ENCODE data around the gene NFKBIB.

- TF ChIP-seq MAZ (IDR thresholded peaks at IDR 0.05; ENCODE audit: borderline replicate concordance, low read depth, low read length) (no peak), CTCF (IDR thresholded peaks at IDR 0.05) (no peak), POLR2A (IDR thresholded peaks at IDR 0.05; ENCODE audit: low read length) (no peak), EP300 (IDR thresholded peaks at IDR 0.05) (no peak), RAD21 (conservative IDR thresholded peaks at IDR 0.05 in 1 of 2, IDR thresholded peaks at IDR 0.05 in 1 of 2) (no peak), CBX8 (IDR thresholded peaks at IDR 0.05) (no peak), REST (IDR thresholded peaks at IDR 0.05) (no peak), HEYL (CRISPR knock-in tag; IDR thresholded peaks at IDR 0.05) (no peak)
- TF ChIP-seq, protein P1, sequence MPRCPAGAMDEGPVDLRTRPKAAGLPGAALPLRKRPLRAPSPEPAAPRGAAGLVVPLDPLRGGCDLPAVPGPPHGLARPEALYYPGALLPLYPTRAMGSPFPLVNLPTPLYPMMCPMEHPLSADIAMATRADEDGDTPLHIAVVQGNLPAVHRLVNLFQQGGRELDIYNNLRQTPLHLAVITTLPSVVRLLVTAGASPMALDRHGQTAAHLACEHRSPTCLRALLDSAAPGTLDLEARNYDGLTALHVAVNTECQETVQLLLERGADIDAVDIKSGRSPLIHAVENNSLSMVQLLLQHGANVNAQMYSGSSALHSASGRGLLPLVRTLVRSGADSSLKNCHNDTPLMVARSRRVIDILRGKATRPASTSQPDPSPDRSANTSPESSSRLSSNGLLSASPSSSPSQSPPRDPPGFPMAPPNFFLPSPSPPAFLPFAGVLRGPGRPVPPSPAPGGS (IDR thresholded peaks at IDR 0.05), result no peak
Measured at GRCh38 chr19:38904581-38905539, 5.1 kb downstream of the NFKBIB start.

All from A549 (cell line).